Fibroblast of skin of left biceps (primary cell): Measurements from ENCODE around the gene ZDHHC14.
A peak's percentile ranks its signal among the peaks of the same experiment; 100 is the strongest.

Experiments used
- DNase-seq, 2 experiments: peaks; one replicate each; pipeline ENCODE4 v3.0.0-alpha.2; 2013; ENCODE audit warnings: low read depth in 2 of 2

Gene ZDHHC14

DNA sequence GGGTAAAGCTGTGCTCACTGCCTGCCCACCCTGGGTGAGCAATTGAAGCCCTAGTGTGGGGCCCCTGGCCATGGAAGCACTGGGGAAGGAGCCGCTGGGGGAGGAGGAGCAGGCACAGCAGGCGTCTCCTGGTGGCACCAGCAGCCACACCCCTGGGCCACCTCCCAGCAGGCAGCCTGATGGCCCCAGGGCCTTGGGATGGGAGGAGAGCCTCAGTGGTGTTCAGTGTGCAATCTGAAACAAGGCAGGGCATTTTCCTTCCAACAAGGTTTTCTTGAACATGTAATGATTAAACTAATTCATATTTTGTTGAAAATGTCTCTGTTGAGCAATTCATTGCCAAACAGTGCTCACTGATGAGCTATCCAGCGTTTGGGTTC is 151.0 kb downstream of the ZDHHC14 start:
- no peak for DNase-seq

DNA sequence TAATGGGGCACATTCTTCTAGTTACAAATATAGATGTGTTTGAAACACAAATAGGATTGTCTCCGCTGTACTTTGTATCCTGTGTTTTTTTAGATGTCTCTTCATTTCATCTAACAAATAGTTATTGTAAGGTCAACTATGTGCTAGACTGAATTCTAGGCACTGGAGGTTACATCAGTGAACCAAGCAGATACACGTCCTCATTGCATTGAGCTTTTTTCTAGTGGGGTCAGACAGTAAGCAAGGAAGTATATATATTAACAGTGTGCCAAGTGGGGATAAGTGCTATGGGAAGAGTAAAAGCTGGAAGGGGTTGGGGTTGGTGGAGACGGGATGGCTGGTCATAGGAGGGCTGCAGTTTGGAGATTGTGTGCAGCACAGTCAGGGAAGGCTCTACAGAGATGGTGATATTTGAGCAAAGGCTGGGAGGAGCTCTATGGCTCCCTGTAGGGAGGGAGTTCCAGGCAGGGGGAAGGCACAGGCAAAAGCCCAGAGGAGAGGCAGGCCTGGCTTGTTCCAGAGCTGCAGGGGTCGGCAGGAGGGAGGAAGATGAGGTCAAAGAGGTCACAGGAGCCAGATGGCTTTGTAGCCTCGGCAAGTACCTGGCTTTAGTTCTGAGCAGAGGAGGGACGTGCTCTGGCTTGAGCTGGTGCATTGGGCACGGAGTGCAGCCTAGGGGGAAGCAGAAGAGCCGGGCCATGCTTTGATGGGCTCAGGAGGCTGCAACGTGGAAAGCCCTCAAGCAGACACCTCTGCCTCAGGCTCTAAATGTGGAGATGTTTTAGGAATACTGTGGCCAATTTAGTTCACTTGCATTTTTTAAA is 152.3 kb downstream of the ZDHHC14 start:
- DNase-seq, result no peak

DNA sequence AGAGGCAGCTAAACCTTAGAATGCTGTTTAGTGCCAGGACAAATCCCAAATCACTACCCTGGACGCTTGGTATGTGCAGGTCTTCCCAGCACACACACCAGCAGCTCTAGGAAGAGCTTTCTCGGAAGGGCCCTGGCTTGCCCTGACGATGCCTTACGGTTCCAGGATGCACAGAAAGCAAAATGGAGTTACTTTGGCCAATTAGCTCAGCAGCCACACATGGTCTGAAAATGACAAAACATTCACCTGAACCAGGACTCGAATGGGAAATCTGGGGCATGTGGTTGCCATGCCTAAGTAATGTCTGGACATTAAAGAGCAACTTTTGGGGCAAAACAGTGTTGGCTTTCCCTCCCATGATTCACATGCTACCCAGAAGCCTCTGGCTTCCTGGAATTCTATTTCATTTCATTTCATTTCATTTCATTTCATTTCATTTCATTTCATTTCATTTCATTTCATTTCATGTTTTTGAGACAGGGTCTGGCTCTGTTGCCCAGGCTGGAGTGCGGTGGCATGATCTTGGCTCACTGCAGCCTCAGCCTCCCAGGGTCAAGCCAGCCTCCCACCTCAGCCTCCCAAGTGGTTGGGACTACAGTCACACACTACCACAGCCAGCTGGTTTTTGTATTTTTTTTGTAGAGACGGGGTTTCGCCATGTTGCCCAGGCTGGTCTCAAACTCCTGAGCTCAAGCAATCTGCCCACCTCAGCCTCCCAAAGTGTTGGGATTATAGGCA is 153.3 kb downstream of the ZDHHC14 start:
- no peak for DNase-seq

DNA sequence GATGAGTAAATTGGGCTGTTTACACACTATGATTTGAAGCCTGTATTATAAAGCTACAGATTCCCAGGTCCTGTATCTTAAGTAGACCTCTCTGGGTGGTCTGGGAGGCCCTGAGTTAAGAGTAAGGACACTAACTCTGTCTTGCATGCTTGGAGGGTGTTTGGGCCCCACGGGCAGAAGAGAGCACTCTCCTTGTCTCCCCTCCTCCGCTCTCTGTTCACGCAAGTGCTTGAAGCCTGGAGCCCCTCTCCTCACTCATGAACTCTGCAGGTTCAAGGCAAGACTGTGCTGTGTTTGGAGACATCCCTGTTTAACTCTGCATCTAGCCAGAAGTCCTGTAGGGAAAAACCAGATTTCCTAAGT is 154.0 kb downstream of the ZDHHC14 start:
- DNase-seq, result no peak

DNA sequence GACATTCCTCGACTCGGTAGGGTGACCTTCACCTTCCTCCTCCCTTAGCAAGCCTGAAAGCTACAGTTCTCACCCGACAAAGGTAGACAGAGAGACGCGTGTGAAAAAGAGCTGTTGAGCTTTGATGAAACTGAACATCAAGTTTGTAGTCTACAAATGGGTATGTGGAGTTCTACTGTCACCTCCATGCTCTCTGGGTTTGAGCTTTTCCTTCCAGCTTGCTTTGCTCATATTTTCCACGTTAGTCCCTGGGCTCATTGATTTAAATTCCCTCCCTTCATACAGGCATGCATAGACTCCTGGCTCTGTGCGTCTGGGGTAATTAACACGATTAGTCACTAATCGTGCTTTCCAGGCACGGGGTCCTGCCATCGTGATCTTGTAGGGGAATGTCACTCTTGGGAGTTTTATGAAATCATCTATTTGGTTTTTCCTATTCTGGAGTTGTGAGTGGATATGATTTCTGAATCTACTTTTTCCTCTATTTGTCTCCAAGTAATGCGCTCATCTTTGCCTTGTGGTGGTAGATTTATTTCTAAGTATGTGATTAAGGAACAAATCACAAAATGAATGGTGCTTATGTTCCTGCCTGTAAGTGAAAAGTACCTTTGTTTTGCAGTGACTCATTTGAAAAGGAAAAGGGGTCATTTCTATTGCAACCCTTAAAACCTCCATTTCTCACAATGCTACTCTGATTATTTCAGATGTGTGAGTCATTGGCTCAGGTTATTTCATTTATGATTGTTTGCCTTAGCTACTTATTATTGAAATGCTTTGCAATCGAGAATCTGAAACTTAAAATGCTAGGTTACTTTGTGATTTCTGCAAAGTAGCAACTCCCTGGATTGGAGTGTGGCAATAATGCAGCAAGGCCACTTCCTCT is 154.6 kb downstream of the ZDHHC14 start:
- DNase-seq, result peak in 1 of 2 experiments; percentile 4

DNA sequence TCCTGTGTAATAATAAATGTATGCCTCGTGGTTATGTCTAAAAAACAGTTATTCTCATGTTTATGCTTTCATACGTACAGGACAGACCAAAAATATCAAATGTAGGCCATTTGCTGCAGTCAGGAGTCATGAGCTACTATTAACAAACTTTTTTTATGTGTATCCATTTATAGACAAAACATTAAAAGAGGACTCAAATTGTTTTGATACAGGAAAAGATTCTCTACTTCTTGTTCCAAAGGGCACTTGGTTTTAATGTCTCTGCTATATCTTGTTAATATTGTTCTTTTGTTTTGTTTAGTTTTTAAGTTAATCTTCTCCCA is 155.2 kb downstream of the ZDHHC14 start:
- no peak for DNase-seq

DNA sequence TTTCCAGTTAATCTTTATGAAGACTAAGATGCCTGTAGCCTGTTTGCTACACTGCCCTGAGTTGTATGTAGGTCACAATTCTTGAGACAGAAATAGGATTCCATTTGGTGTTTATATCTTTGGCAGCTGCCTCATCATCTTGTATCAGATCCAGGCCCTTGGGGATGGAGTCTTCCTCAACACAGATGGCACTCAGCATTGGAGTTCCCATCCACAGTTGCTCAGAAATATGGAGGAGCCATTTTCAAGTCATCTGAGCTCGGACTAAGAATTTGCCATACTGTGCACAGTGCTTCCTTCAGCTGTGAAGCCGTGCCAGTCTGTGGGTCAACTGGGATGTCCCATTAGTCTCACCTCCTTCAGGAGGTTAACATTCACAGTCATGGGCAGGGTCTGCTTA is 156.6 kb downstream of the ZDHHC14 start:
- no peak for DNase-seq

DNA sequence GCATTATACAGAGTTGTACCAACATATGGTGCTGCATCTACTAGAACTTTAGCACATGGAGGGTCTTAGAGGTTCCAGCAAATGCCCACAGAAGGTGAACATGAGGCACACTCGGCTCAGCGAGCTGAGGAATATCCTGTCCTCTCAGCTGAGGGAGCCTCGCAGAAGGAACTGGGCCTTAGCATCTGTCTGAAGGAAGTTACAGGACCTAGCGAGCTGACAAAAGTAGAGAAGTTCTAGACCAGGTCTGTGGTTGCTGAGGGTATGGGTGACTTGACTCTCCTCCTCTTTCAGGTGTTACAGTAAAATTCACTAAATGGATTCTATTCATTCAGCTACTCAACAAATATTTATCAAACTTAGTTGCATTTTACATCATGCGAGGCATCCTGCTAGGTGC is 157.2 kb downstream of the ZDHHC14 start:
- no peak for DNase-seq

DNA sequence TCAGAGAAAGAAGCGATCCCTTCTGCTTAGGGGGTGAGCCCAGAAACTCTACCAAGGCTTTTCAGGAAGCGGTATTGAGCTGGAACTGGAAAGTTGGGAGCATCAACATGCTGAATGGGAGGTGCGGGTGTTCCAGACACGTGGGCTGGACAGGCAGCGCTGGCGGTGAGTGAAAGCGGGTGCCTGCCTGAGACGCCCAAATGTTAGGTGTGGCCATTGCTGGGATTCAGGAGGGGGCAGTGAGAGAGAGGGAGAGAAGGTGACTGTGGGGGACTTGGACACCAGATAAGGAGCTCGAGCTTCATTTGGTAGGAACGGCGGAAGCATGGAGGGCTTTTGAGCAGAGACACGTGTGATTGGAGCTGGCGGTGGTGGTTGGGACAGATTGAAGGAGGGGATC is 157.7 kb downstream of the ZDHHC14 start:
- DNase-seq, result no peak

DNA sequence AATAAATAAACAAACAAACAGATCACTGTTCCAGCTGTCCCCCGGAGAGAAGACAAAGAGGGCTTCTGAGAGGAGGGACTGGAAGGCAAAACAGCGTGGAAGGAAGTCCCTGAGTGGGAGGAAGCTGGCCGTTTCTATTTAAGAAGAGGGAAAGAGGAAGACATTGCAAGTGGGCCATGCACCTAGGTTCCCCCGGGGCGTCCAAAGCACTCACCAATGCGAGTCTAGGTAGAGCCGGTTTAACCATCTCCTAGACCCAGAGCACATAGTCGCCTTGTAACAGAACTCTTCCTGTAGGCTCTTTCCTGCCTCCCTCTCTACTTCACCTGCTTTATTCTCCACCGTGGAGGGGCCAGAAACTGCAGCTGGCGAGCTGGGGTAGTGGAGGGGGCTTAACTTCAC is 158.4 kb downstream of the ZDHHC14 start:
- DNase-seq, result no peak

DNA sequence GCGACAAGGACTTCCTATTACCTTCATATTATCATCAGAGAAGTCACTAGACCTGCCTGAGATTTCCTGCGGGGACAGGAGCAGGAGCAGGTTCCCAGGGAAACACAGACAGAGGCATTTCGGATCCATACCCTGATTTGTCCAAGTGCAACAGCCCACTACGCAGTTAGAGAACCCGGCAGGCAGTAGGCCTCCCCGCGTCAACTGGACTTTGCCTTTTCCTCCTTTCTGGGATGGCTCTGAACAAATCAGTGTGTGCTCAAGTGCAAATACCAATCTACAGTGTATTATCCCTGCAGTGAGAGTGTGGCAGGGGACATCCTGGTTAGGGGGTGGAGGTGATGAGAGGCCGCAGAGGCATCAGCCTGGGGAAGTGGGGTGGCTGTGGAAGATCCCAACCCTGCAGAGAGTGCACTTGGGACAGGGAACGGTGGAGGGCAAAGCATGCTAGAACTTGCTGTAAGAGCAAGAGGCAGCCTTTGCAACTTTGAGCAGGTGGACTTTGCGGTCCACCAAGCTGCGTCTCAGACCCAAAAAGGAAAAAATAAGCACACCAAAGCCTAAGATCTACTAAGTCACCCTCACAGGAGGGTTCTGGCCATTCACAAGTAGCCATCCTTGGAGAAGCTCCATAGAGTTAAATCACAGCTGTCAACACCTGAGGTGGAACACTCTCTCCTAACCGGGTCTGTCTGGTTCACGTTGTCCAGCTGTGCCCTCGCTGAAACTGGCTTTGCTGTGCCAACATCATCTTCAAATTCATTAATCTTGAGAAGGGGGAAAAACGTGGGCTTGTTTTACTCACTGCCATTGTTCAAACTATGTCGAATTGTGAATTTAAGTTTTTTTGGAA is 159.1 kb downstream of the ZDHHC14 start:
- no peak for DNase-seq

DNA sequence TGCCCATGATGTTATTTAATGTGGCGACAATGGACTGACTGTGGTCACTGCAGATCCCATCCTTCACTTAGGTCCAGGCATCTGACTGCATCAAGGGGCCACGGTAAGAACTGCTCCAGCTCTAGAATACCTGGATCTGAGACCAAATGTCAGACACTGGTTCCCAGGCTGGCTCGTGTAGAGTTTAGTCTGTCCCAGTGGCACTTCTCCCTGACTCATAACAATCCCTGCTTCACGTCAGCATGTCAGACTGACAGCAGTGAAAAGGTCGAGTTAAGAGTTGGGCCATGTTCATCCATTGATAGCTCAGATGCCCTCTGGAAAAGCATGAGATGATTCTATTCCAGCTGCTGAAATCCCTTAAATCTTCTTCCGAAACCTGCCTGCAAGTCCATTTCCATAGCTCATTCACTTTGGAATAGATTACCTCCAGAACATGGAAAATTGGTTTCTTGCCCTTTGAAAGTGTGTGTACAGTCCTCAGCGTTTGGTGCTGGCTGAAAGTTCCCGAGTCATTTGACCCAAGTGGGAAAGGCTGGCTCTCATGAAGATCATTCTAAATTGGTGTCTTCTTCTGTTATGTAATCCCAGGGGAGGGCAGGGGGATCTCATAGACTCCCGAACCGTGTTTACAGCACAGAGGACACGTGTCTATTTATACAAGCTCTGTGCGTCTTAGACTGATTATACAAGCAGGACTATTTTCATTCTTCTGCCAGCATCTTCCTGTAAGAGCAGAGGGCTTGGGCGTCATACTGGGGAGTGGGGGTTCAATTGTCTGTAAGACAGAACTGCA is 160.8 kb downstream of the ZDHHC14 start:
- DNase-seq, result no peak

DNA sequence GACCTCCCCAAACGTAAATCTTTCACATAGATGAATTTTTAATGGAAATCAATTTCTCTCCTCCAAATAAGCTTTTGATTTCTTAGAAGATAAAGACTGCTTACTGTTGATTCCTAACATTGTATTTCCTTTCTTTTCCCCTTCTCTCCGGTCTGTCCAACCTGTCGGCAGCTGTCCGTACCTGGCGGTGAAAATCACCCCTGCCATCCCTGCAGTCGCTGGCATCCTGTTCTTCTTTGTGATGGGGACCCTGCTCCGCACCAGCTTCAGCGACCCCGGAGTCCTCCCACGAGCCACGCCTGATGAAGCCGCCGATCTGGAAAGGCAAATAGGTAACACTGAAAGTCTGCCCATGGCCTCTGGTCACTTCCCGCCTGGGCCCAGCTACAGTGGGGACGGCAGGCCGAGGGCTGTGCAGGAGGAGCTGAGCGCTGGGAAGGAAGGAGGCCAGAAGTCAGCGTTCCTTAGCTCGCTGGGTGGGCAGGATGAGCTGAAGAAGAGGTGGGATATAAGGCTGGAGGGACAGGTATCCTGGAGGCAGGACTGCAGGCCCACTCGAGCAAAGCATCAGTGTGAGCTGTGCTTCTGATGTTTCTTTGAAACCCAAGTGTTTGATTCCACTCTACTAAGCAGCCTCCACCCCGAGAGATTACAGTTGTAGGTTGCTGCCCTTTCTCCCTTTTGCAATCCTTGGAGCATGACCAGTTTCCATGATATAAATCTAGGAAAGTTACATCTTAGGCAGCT is 161.6 kb downstream of the ZDHHC14 start:
- no peak for DNase-seq

DNA sequence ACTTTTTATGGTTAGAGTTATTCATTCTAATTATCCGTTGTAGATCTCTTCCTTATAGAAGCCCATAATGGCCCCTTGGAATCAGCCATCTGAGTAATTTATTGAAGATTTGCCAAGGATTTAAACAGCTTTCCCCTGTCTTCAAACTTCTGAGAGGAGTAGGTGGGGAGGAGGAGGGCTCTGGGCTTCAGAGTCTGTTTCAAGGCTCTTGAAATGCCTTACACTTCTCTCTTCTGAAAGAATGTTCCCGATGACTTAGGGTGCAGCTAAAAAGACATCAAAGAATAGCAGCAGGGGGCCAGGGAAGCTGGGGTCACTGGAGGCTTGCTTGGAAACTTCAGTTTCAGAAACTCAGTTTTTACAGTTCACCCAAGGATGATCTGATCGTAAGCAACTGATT is 165.3 kb downstream of the ZDHHC14 start:
- no peak for DNase-seq

DNA sequence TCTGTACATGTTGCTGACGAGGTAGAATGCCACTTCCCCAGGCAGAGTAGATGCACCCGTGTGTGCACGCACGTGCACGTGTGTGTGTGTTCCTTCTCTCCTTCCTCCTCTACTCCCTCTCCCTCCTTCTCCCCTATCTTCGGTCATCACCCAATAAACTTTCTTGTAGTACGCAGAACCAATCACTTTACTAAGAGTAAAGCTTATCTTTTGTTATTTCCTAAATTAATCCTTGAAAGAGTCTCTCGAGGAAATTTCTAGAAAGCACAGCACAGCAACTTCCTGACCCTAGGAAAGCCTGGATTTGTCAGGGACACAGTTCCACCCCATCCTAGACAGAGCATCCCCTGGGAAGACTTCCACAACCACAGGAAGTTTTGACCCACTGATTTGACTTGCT is 166.1 kb downstream of the ZDHHC14 start:
- DNase-seq, result no peak

DNA sequence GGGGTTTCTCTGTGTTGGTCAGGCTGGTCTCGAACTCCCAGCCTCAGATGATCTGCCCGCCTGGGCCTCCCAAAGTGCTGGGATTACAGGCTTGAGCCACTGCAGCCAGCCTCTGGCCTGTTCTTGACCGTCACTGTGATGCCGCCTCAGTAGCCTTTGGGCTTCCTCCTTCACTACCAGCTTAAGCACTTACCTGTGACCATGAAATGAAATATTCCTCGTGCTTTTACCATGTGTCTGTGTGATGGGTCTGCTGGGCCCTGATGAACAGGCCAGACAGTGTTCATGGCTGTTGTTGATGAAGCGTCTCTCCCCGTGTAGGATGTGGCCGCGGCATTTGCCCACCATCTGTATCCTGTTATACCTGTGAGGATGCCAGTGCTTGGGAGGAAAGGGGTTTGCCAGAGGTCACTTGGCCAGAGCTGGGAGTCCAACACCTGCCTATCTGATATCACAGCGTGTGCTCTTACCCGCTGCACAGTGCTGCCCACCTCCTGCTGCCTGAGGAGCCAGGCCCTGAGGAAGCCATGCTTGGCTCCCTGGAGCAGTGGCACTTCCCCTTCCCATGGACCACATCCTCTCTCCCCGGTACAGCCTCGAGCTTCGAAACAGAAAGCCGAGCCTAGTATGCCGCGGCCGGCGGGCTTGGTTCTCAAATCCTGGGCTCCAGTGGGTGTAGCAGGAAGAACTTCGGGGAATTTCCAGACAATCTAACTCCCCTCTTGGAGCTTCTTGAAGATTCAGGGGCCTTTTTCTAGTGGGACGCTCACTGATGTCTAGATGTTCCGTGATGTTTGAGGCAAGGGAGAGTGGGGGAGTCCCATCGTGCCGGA is 167.9 kb downstream of the ZDHHC14 start:
- DNase-seq, result no peak

DNA sequence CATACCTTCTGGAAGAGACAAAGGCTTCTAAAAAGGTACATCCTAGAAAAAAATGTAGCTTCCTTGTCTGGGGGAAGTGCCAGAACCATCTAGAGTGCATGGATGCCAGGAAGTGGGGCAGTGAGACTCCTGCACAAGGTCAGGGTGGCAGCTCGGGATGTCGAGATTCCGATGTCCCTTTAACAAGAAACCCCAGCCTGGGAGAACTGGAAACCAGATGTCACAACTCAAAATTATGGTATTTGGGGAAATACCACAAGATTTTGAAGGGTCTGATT is 168.4 kb downstream of the ZDHHC14 start:
- DNase-seq, result no peak

DNA sequence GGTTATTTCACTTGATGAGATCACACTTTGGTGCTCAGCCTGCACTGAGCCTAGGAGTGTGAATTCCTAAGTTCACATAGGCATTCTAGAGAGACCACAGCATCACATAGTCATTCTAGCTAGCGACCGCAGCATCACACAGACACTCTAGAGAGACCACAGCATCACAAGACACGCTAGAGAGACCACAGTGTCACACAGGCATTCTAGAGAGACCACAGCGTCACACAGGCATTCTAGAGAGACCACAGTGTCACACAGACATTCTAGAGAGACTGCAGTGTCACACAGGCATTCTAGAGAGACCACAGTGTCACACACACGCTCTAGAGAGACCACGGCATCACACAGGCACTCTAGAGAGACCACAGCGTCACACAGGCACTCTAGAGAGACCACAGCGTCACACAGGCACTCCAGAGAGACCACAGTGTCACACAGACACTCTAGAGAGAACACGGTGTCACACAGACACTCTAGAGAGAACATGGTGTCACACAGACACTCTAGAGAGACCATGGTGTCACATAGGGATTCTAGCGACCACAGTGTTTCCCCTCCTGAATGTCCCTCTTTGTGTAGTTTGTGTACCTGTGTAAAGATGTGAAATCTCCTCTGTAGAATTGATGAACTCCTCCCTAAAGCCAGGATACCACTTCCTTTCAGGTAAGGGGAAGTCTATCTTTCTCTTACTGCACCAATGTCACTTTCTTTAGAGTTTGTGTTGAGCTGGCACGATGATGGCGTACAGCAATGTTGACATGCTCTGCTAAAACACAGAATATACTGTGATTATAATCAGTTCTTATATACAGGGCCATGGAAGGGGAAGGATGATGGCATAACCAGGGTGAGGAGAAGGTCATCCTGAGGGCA is 169.4 kb downstream of the ZDHHC14 start:
- no peak for DNase-seq
